ENCODE measurements around the gene LCAT.

DNA sequence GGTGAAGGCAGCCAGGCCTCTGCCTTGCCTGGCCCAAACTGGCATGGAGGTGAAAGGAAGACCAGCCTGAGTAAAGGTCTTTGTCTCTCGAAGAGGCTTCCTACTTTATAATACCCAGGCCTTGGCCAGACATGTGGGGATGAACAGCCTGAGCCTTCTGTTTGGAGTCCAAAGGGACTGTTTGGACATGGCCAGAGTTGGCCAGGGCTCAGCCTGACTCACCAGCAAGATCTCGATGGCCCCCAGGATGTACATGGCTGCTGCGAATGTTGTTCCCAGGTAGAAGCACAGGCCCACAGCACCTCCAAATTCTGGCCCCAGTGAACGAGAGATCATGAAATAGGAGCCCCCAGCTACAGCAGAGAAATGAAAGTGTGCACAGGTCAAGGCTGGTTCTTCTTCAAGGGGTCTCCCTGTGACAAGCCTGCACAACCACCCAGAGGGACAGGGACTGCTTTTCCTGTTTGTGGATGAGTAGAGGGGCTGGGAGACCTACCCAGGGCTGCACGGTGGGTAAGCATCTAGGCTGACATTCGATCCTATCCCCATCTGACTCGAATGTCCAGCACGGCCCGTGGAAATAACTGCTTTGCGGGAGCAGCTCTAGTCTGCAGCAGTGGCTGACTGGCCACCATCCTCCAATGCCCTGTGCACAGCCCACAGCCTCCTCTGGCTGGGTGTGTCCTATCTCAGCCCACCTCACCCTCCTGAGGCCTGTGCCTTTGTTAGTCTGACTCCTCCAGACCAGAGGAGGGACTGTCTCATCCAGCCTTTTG lies 10.7 kb upstream of the LCAT start:
- TF ChIP-seq, protein P1, sequence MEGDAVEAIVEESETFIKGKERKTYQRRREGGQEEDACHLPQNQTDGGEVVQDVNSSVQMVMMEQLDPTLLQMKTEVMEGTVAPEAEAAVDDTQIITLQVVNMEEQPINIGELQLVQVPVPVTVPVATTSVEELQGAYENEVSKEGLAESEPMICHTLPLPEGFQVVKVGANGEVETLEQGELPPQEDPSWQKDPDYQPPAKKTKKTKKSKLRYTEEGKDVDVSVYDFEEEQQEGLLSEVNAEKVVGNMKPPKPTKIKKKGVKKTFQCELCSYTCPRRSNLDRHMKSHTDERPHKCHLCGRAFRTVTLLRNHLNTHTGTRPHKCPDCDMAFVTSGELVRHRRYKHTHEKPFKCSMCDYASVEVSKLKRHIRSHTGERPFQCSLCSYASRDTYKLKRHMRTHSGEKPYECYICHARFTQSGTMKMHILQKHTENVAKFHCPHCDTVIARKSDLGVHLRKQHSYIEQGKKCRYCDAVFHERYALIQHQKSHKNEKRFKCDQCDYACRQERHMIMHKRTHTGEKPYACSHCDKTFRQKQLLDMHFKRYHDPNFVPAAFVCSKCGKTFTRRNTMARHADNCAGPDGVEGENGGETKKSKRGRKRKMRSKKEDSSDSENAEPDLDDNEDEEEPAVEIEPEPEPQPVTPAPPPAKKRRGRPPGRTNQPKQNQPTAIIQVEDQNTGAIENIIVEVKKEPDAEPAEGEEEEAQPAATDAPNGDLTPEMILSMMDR (IDR thresholded peaks at IDR 0.05), result no peak
- no peak for TF ChIP-seq EP300 (IDR thresholded peaks at IDR 0.05)
